ENCODE measurements around the gene PLK5.
"Not testable (repeated sequence)": the region's sequence is repeated elsewhere in the genome, so short reads cannot be mapped to it uniquely, and the experiment has no call there.

PLK5 gene

DNA sequence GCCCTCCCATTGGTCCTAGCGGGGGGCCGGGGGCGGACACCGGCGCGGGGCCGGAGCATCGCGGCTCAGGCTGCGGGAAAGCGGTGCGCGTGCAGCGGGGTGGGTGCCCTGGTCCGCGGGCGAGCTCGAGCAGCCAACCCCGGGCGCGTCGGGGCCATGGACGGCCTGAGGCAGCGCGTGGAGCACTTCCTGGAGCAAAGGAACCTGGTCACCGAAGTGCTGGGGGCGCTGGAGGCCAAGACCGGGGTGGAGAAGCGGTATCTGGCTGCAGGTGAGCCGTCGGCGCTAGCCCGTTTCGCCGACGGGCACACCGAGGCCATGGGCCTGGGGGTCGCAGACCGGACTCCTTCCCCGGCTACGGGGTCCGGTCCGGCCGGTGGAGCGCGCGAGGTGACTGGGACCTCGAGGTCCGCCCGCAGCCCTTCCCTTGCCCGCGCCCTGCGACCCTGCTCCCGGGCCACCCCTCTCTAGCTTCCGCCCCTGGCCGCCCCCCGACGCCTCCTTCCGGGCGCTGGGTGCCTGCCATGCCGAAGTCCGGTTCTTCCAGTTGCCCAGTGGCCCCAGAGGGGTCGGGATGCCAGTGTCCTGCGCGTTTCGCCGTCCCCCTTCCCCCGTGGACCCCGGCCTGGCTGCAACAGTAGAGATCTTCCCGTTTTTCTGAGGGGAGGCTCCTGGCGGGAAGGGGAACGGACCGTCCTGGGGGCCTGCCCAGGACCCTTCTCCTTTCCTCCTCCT, 32.6 kb upstream of the PLK5 start, which contains the start of gene REEP6:
Gene REEP6 (plus strand): TSS at position 68 of the 735 bp plus-strand sequence. CDS start 89 bp downstream, at position 157.
- DNase-seq, result no peak

DNA sequence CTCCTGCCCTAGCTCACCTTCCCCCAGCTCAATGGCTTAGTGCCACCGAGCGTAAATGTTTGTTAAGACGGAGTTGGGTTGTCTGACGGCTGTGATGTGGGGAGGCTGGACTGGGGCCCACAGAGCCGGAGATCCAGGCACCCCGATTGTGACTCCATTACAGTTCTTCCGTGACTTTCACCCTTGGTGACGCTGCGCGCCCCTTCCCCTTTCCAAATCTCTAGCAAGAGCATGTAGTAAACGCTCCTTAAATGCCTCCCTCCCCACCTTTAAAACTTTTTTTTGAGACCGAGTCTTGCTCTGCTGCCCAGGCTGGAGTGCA, 32.1 kb upstream of the PLK5 start:
- no peak for DNase-seq

DNA sequence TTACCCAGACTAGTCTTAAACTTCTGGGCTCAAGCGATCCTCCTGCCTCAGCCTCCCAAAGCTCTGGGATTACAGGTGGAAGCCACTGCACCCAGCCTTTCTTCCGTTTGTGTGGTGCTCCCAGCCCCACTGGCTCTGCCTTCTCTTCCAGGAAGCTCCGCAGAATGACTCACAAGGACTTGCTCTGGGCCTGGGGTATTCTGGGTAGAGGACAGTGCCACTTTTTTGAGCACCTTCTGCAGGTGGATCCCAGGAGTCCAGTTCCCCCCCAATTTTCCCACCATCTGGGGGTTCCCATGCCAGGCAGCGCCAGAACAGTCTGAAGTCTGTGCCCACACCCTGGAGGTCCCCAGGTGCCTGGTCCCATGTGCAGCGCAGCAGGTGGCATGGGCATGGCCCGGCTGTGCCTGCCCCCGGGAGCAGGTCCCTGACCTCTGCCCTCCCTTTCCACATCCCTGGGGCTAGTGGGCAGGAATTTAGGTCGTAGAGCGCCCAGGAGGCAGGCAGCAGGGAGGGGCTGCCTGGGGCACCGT, 31.3 kb upstream of the PLK5 start:
- DNase-seq, result no peak

DNA sequence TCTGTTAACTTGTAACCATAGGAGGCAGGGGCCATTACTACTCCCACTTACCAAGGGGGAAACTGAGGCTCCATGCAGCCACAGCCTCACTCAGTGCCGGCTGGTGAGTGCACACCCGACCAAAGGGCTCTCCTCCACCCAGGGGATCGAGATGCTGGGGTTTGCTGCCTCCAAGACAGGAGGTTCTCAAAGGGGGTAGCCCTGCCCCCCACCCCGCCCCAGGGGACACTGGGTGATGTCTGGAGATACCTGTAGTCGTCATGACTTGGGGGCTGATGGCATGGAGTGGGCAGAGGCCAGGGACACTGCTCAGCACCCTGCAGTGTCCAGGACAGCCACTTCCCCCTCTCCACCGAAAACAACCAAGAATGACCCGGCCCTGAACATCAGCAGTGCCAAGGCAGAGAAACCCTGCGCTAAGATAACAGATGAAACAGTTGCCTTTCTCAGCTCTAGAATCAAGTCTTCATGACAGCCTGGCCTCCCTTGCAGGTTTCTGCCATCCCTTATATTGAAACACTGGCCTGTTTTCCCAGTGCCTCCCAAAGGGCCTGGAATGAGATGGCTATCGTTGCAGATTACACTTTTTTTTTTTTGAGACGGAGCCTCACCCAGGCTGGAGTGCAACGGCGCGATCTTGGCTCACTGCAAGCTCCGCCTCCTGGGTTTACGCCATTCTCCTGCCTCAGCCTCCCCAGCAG, 29.6 kb upstream of the PLK5 start:
- DNase-seq, result no peak

DNA sequence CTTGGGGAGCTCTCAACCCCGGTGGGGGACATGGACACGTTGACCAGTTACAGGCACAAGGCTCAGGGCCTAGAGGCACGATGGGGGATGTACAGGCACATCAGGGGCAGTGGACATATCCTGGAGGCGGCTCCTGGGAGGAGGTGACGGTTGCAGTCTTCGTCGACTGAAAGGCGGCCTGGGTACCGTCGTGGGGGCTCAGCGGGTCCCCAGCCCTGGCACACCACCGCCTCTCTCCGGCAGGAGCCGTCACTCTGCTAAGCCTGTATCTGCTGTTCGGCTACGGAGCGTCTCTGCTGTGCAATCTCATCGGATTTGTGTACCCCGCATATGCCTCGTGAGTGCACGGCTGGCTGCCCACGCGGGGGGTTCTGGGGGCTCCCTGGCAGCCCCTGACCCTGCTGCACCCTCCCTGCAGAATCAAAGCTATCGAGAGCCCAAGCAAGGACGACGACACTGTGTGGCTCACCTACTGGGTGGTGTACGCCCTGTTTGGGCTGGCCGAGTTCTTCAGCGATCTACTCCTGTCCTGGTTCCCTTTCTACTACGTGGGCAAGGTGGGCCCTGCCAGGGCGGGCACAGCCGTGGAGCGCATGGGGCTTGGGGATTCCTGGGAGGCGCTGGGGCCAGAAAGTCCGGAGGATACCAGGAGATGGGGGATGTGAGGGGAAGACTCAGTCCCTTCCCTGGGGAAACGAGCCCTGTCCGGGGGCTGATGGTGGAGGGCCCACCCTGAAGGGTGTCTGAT, 28.7 kb upstream of the PLK5 start:
- no peak for DNase-seq

DNA sequence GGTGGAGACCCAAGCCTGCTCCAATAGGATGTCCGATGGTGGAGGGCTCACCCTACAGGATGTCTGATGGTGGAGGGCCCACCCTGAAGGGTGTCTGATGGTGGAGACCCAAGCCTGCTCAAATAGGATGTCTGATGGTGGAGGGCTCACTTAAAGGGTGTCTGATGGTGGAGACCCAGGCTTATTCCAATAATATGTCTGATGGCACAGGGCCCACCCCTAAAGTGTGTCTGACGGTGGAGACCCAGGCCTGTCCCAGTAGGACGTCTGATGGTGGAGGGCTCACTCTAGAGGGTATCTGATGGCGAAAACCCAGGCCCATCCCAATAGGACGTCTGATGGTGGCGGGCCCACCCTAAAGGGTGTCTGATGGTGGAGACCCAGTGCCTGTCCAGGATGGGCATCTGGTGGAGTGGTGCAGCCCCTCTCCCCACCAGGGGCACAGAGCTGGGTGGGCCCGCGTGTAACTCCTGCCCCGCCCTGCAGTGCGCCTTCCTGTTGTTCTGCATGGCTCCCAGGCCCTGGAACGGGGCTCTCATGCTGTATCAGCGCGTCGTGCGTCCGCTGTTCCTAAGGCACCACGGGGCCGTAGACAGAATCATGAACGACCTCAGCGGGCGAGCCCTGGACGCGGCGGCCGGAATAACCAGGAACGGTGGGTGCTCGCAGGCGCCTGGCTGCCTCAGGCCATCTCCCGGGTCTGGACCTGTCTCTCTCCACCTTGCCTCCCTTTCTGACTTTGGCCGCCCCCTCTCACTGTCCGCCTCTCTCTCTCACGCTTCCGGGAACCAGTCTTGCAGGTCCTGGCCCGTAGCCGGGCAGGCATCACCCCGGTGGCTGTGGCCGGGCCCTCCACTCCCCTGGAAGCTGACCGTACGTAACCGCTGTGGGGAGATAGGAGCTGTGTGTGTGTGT, 27.8 kb upstream of the PLK5 start:
- DNase-seq, result no peak

DNA sequence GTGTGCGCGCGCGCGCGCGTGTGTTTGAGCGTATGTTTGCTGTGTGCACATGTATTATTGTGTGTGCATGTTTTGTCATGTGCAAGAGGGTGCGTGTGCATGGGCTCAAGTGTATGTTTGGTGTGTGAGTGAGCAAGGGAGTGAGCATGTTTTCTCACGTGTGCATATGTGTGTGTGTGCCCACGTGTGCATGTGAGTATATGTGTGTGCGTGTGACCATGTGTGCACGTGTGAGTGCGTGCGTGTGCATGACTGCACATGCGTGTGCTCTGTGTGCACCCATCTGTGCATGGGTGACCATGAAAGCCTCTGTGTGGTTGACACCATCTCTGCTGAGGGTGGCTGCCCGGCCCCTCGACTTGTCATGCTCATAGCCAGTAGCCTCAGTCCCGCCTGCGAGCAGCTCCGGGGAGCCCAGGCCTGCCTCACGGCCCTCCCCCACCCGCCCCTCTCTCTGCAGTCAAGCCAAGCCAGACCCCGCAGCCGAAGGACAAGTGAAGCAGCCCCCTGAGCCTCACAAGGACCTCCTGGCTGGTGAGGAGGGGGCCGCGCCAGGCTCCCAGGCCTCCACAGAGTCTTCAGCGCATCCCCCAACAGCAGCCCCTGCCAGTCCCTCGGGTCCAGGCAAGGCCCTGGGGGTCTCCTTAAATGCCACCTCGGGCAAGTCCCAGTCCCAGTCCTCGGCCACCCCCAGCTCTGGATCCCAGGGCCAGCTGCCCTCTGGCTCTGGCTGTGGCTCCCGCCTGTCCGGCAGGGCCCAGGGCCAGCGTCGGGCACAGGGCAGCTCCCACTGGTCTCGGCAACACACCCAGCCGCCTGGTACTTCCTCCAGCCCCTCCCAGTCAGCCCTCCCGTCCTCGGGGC, 26.9 kb upstream of the PLK5 start:
- DNase-seq, result no peak

DNA sequence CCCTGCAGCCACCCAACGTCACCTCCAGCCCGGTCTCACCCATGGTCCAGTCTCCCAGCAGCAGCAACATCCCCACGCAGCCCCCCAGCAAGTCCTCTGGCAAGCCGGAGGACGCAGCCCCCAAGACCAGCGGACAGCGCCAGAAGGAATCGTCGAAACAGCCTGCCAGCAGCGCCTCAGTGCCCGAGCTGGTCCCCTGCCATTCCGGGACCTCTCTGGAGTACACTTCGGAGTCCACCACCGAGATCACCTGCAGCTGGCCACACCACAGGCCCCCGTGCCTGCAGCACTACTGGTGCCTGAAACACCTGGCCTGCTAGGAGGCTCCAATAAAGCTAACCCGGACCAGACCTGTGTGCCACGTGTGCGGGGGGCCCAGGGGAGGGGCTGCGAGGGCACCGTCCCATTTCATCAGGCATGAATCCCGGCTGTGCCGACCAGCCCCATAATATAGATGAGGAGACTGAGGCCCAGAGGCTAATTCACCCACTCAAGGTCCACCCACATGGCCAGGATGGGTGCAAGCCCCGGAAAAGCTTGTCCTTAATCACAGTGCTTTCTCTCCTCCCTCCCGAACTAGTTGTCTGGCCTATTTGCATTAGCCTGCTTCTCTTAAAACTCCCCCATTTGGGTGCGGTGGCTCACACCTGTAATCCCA, 26.2 kb upstream of the PLK5 start:
- DNase-seq, result no peak

DNA sequence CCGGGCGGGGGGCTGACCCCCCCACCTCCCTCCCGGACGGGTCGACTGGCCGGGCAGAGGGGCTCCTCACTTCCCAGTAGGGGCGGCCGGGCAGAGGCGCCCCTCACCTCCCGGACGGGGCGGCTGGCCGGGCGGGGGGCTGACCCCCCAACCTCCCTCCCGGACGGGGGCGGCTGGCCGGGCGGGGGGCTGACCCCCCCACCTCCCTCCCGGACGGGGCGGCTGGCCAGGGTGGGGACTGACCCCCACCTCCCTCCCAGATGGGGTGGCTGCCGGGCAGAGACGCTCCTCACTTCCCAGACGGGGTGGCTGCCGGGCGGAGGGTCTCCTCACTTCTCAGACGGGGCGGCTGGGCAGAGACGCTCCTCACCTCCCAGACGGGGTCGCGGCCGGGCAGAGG, 24.6 kb upstream of the PLK5 start:
- DNase-seq, result not testable (repeated sequence)

DNA sequence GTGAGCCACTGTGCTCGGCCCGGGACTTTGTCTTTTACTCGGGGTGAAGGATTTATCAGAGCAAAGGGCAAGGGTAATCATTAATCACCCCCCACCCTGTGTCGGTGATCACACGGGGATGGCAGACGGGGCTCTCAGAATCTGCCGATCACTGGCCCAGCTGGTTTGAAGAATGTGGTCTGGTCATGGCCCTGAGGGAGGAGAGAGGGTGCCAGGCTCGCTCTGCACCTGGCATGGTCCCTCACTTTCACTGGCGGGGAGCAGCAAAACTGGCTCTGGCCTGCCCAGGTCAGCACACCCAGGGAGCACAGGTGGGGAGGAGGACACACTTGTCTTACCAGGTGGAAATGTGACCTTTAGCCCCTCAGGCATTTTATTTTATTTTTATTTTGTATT, 22.7 kb upstream of the PLK5 start:
- DNase-seq, result no peak

DNA sequence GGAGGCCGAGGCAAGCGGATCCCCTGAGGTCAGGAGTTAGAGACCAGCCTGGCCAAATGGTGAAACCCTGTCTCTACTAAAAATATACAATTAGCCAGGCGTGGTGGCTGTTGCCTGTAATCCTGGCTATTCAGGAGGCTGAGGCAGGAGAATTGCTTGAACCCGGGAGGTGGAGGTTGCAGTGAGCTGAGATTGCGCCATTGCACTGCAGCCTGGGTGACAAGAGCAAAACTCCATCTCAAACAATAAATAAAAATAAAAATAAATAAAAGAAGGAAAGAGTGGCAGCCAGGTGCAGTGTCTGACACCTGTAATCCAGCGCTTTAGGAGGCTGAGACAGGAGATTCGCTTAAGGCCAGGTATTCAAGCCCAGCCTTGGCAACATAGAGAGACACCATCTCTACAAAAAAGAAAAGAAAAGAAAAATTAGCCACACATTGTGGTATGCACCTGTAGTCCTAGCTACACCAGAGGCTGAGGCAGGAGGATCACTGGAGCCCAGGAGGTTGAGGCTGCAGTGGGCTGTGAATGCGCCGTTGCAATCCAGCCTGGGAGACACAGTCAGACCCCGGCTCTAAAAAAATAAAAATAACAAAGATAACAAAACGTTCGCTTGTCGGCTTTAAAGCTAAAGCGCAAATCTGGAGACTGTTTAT, 21.3 kb upstream of the PLK5 start:
- DNase-seq, result no peak

DNA sequence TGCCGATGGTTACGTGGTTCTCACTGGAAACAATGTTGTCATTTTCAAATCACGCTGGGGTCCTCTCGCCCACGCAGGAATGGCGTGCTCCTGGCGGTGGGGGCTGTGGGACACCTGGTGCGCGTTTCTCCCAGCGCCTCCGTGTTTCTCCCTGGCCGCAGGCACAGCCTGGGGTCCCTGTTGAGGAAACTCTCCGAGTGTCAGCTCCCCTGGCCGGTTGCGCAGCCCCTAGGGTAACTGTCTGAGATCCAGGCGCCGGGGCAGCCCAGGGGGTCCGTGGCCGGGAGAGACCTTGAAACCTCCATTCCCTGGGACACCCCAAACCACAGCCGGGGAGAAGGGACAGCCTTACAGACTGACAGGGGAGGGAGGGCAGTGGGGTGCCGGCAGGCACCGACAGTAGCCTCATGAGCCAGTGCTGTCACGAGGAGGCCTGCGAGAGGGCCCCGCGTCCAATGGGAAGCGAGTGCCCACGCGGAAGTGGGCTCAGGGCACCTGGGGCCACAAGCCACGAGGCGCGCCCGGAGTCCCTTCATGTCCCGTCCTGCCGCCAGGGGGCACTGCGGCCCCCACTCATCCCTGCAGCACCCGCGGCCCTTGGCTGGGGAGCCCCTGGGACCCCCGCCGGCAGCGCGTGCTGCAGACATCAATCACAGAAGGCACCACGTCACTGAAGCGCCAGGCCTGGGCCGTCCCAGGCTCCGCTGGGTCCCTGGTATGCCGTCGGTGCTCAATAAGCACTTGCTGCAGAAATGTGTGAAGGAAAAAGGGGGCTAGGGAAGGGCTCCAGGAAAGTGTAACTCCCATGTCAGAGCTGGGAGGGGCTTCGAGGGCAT, 20.6 kb upstream of the PLK5 start:
- DNase-seq, result peak; percentile 39

DNA sequence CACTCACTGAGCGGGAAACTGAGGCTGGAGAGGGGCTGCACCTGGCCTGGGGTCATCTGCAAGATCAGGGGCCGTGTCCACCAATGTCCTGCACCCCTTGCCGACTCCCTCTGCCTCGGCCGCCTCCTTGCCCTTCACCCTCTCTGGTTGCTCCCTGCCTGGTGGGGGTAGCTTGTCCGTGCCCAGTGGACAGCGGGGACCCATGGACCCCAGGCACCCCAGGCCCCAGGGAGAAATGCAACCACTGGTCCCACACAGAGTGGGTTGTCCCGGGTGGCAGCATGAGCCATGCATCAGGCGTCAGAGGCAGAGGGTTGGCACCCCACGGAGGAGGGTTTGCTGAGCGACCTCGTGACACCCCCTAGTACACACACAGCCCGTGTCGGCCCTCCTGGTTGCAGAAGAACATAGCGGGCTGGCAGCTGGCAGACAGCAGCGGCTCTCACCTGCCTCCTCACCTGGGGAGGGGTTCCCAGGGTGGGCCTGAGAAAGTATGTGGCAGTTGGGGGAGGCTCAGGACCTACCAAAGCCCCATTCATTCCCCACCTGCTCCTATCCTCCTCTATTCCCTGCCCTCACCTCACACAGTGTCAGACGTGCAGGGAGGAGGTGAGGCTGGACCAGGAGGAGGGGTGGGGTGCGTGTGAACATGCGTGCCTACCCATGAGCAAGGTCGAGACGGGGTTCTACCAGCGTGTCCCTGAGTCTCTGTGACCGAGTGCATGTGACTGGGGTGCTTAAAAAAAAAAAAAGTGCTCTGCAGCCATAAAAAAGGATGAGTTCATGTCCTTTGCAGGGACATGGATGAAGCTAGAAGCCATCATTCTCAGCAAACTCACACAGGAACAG, 19.7 kb upstream of the PLK5 start:
- no peak for DNase-seq

DNA sequence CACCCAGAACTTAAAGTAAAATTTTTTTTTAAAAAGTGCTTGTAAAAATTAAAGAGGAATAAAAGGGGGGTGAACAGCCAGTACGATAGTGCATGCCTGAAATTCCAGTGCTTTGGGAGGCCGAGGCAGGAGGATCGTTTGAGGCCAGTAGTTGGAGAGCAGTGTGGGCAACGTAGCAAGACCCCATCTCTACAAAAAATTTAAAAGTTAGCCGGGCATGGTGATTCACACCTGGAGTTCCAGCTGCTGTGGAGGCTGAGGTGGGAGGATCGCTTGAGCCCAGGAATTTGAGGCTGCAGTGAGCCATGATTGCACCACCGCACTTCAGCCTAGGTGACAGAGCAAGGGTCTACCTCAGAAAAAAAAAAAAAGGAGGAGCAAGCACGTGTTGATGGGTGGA, 18.9 kb upstream of the PLK5 start:
- no peak for DNase-seq

DNA sequence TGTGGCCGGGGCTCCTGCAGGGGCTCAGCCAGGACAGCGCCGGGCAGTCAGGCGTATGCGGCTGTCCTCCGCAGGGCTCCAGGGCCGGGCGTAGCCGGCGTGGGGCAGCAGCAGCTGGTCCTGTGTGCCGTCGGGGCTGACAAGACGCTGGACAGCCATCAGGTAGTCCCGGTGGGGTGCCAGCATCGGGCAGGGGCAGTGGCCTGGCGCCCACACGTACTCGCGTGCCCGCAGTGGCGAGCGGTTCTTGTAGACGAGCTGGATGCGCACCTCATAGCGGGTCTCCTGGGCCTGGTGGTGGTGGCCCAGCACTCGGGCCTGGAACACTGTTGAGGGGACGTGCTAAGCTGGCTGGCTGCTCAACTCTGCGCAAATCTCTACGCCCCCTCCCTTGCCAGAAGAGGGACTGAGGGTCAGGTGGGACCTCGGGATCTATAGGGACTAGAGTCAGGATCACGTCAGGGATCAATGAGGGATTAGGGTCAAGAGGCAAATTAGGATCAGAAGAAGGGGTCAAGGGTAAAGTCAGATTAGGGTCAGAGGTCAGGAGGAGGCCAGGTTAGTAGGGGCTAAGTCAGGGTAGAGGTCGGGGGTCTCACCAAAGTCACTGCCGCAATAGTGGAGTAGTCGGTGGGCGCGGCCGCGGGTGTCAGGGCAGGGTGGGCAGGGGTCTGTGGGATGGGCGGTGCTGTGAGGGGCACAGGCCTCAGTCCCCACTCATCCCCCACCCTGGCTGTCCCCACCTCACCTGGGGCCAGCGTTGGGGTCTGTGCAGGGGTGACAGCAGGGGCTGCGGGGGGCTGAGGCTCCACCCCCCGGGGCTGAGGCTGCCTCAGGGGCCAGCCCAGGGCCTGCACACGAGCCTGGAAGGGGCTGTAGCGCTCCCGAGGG, 17.6 kb upstream of the PLK5 start:
- no peak for DNase-seq

DNA sequence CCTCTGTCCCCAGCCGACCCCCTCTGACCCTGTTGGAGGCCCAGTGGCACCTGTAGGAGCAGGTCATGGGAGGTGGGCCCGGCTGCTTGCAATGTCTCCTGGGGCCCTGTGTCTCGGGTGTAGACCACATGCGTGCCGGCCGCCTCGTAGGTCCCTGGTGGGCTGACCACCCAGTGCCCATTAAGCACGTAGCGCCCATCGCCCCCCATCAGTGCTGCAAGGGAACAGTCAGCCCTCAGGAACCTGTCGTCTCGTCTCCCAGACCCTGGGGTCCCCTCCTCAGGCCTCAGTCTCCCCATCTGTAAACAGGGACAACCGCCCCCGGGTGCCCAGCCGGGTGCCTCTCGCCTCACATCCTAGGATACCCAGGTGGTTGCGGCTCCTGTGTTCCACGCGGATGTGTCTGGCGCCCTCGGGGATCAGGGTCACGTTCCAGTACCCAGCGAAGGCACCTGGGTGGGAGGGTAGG, 16.7 kb upstream of the PLK5 start:
- DNase-seq, result no peak
